Activated CD4-positive, alpha-beta T cell treated with anti-CD3 and anti-CD28 coated beads, Interleukin-2, amount 50 U/mL, for 48 hours (primary cell): ENCODE results near the gene DIO3.
"Not testable (repeated sequence)": the region's sequence is repeated elsewhere in the genome, so short reads cannot be mapped to it uniquely, and the experiment has no call there.

ENCODE experiments used
- DNase-seq, 2 experiments: peaks; one replicate each; pipeline ENCODE4 v3.0.0-alpha.2; 2020

DIO3 gene

GRCh38 chr14:101559624-101560533, 1.4 kb upstream of the DIO3 start:
- DNase-seq: peak; percentile 6 to 11

DNA sequence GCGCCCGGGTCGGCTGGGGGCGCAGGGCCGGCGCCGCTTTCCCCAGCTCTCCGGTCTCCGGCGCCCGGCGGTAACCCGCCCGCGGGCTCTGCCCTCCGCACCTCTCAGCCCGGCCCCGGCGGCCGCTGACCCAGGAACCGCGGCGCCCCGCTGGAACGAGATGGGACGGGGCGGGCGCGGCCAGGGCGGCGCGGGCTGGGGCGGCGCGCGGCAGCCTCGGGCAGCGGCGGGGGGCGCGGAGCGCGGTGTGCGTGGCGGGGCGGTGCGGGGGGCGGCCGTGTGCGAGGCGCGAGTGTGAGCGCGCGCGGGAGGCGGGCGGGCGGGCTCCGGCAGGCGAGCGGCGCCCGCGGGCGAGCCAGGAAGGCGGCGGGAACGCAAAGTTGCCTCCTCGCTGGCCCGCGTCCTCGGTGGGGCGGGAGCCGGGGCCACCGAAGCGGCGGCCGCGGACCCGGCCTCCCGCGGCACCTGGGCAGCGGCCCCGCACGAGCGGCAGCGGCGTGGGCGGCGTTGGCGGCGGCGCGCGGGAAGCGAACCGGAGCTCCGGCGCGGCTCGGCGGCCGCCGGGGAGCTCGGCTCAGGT, 671 bp upstream of the DIO3 start:
- DNase-seq: no peak

DNA sequence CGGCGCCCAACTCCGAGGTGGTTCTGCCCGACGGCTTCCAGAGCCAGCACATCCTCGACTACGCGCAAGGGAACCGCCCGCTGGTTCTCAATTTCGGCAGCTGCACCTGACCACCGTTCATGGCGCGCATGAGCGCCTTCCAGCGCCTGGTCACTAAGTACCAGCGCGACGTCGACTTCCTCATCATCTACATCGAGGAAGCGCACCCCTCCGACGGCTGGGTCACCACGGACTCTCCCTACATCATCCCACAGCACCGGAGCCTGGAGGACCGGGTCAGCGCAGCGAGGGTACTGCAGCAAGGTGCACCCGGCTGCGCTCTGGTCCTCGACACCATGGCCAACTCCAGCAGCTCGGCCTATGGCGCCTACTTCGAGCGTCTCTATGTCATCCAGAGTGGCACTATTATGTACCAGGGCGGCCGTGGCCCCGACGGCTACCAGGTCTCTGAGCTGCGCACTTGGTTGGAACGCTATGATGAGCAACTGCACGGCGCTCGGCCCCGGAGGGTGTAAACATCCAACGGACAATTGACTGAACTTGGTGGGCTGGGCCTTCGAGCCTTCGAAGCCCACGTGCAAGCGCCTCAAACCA, 699 bp downstream of the DIO3 start:
- no peak for DNase-seq

DNA sequence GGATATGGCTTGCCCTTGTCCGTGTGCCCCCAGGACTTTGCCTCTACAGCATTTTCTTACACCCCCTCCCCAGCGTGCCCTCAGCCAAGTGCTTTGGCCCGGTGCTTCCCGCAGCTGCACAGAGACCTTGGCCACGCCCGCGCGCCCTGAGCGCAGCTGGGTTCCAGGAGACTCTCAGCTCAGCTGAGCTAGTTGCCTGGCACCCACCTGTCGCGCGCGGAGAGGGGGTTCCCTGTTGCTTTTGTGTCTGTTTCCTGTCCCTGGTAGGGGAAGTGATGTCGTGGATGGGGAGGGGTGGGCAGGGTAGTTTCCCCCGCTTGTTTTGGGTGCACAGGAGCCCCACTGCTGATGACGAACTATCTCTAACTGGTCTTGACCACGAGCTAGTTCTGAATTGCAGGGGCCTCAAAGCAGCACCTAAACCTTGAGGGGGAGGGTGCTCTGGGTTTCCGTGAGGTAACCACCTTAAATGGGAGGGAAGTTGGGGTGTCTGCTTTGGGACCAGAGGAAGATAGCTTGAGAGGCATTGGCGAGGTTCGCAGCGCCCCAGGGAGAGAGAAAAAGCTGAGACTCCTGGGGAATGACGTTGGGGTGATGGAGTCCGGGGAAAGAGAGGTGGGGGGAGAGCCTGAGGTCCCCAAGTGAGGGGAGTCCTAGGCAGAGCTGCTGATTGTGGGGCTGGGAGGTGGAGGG, 1.5 kb downstream of the DIO3 start:
- DNase-seq: no peak

DNA sequence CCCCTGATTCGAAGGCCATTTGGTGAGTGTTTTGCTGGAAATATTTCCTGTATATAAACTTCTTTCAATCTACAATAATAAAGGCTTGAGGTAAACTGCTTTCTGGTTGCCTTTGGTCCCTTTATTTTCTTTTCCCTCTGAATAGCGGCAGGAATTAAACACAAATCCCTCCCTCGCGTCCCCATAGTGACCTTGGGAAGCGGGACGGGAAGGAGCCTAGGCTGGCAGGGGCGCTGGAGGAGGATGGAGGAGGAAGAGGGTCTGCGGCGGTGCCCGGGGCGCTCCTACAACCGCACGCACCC, 2.0 kb downstream of the DIO3 start:
- DNase-seq: no peak

DNA sequence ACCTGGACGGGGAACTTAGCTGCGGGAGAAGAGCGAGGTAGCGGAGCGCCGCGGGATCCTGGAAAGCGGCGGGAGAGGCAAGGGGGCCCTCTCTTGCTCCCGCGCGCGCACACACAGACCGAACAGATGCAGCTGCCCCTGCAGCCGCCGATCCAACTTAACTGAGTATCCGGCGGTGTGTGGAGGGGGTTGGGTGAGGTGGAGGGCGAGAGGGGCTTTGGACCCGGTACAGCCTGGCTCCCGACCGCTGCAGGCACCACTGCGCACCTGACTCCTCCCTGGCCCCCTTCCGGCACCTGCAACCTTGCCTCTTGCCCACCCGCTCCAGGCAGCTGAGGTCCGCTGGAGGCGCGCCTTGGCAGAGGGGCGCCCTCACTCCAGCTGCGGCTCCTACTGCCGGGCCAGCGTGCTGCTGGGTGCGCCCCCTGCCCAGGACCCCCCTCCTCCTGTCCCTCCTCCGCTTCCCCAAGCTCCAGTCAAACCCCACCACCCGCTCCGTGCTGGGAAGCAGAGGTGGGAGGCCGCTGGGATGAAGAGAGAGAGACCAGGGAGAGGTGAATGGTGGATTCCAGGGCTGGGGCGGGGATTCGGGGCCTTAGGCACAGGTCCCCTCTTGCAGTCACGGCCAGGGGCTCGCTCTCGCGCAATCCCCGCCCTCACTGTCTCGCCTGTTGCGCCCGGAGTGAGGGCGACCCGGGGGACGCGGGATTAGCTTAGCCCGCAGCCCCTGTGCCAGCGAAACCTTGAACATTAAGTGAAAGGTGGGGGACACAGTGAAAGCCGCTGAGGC, 2.6 kb downstream of the DIO3 start:
- no peak for DNase-seq

GRCh38 chr14:101564444-101564776, 3.1 kb downstream of the DIO3 start:
- no peak for DNase-seq

- DNase-seq: no peak
Observed at GRCh38 chr14:101564819-101565698, 3.8 kb downstream of the DIO3 start.

GRCh38 chr14:101567252-101567651, 6.0 kb downstream of the DIO3 start:
- DNase-seq: no peak

GRCh38 chr14:101571004-101571403, 9.7 kb downstream of the DIO3 start:
- no peak for DNase-seq

GRCh38 chr14:101572526-101572925, 11.2 kb downstream of the DIO3 start:
- DNase-seq: not testable (repeated sequence)

DNA sequence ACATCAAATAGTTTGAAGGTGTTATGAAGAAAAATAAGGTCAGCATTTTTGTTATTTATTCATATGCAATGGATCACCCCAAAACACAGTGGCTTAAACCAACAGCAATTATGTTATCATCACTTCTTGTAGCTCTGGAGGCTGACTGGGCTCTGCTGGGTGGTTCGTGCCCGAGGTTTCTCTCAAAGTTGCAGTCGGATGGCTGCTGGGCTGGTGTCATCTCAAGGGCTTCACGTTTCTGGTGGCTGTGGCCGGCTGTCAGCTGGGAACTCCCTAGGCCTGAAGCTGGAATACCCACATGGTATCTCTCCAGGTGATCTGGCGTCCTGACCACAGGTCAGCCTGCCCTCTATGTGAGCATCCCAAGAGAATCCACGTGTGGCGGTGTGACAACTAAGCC, 12.0 kb downstream of the DIO3 start:
- no peak for DNase-seq

GRCh38 chr14:101575581-101575980, 14.3 kb downstream of the DIO3 start:
- DNase-seq: no peak

- DNase-seq: no peak
Observed at GRCh38 chr14:101577221-101577909, 16.1 kb downstream of the DIO3 start.

DNA sequence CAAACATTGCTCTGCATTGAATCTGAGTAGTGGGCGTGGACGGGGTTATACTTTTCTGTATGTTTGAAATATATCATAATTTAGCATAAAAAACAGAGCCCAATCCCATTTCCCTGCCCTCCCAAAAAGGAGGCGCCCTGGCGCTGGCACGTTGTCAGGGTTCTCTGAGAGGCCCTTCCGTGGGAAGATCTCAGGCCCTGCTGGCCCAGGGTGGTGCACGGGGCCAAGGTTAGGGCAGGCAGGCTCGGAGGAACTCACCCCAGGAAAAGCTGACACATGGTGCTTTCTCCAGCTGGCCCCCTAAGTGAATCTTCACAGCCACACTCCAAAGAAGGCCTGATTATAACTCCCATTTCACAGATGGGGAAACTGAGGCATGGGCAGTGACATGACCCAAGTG, 17.2 kb downstream of the DIO3 start:
- DNase-seq: no peak

- no peak for DNase-seq
Observed at GRCh38 chr14:101579372-101580080, 18.2 kb downstream of the DIO3 start.

- no peak for DNase-seq
Observed at GRCh38 chr14:101581806-101582205, 20.5 kb downstream of the DIO3 start.

DNA sequence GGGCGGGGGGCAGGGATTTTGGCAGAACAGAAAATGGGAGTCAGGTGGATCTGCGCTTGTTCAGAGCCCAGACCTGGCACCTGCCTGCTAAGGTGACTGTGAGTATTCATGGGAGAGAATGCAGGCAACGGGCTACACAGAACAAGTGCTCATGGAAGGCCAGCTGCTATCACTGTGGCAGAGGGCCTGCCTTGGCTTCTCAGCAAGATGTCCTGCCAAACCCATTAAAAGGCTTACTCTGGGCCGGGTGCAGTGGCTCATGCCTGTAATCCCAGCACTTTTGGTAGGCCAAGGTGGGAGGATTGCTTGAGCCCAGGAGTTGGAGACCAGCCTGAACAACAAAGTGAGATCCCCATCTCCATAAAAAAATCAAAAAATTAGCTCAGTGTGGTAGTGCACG, 21.0 kb downstream of the DIO3 start:
- DNase-seq: no peak

DNA sequence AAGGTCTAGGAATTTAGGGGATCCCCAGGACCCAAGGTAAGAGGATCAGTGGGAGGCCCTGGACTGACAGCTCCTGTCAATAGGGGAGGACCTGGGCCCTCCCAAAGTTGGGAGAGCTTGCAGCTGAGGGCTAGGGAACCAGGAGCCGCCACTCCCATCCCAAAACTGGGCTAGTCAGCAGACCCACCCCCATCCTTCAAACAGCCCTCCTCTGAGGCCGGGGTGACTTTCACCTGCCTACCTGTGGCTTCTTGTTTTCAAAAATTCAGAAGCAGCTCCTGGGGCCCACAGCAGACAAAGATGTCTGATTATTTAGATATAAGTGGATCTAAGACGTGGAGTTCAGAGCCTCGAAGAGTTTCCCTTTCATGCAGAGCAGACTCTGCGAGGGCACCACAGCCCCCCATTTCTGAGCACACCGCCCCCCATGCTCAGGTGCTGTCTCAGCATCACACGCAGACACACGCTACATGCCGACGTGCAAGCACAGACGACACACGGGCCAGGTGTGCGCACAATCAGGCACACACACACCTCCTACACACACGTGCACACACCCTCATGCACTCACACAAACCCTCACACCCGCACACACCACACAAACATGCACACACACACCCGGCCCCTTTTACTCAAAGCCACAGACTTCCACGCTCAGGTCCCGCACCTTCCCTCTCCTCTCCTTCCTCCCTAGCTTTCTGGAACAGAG, 21.9 kb downstream of the DIO3 start:
- DNase-seq: no peak

DNA sequence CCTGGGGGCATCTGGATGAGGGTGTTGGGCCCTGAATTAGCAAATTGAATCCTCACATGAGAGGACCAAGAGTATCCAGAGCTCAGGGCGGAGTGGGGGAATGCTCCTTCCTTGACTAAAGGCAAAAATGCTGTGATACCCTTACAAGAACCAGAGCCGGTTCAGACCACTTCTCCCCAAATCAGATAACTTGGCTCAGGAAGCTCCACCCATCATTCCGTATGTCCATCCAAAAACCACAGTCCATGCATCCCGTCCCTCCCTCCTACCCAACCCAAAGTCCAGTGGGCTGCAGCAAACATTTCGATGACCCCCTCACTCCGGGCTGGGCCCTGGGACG, 22.4 kb downstream of the DIO3 start:
- DNase-seq: no peak
